Liver (tissue), 9 donors: ENCODE results near the gene DNMT3A. TPM values are rescaled to one million over a fixed set of nuclear protein-coding genes. Genes with fewer than 3 reads are reported as not detected.

ENCODE experiments used
- DNase-seq: peaks from one replicate; pipeline ENCODE4 v3.0.0-alpha.2; 2017; ENCODE audit warnings: low spot score
- H3K27ac ChIP-seq, 2 donors: one replicate each; pipeline ENCODE4 v1.7.0; 2013; ENCODE audit warnings: inconsistent platforms in 2 of 2, low read length in 2 of 2, control low read depth in 1 of 2, low read depth in 1 of 2, mild to moderate bottlenecking in 1 of 2
- H3K27me3 ChIP-seq, 4 donors: one replicate each; pipeline versions ENCODE4 v1.6.1 to v1.7.0; 2013; ENCODE audit warnings: low read length in 3 of 4, inconsistent platforms in 1 of 4, mild to moderate bottlenecking in 1 of 4, moderate library complexity in 1 of 4; ENCODE audit not compliant: control insufficient read depth in 4 of 4, insufficient read depth in 4 of 4
- H3K36me3 ChIP-seq, 4 donors: one replicate each; pipeline versions ENCODE4 v1.6.1 to v1.7.0; 2013; ENCODE audit warnings: low read length in 3 of 4, mild to moderate bottlenecking in 3 of 4, low read depth in 1 of 4, moderate library complexity in 1 of 4; ENCODE audit not compliant: control insufficient read depth in 4 of 4, insufficient read depth in 3 of 4
- H3K4me1 ChIP-seq, 4 donors: one replicate each; pipeline versions ENCODE4 v1.6.1 to v1.7.0; 2013; ENCODE audit warnings: low read length in 3 of 4, mild to moderate bottlenecking in 3 of 4, moderate library complexity in 1 of 4; ENCODE audit not compliant: control insufficient read depth in 4 of 4, insufficient read depth in 4 of 4
- H3K4me3 ChIP-seq, 3 donors: one replicate each; pipeline versions ENCODE4 v1.6.1 to v1.7.0; 2013; ENCODE audit warnings: low read length in 3 of 3, control low read depth in 1 of 3, low read depth in 1 of 3, mild to moderate bottlenecking in 1 of 3
- H3K9ac ChIP-seq, 2 donors: one replicate each; pipeline ENCODE4 v1.7.0; 2013; ENCODE audit warnings: low read length in 2 of 2, mild to moderate bottlenecking in 2 of 2, moderate library complexity in 2 of 2, control low read depth in 1 of 2, low read depth in 1 of 2
- H3K9me3 ChIP-seq, 4 donors: one replicate each; pipeline versions ENCODE4 v1.6.1 to v1.7.0; 2013; ENCODE audit warnings: low read length in 3 of 4; ENCODE audit not compliant: control insufficient read depth in 4 of 4
- EGR1 ChIP-seq, 2 donors: IDR thresholded peaks; 2 replicates each; pipeline ENCODE4 v1.6.1; 2016 to 2018; ENCODE audit warnings: antibody characterized with exemption in 2 of 2, low read depth in 2 of 2
- FOXA1 ChIP-seq: IDR thresholded peaks from 2 replicates; pipeline ENCODE4 v1.6.1; 2016; ENCODE audit warnings: antibody characterized with exemption
- FOXA2 ChIP-seq: IDR thresholded peaks from 2 replicates; pipeline ENCODE4 v1.6.1; 2016; ENCODE audit warnings: antibody characterized with exemption
- GABPA ChIP-seq, 2 donors: IDR thresholded peaks in 1 of 2; conservative IDR thresholded peaks in 1 of 2; 2 replicates each; pipeline ENCODE4 v1.6.1; 2016; ENCODE audit warnings: antibody characterized with exemption in 2 of 2, mild to moderate bottlenecking in 1 of 2, moderate library complexity in 1 of 2
- HNF4A ChIP-seq, 2 donors: conservative IDR thresholded peaks; 2 replicates each; pipeline ENCODE4 v1.6.1; 2016; ENCODE audit warnings: antibody characterized with exemption in 2 of 2, mild to moderate bottlenecking in 2 of 2
- HNF4G ChIP-seq: IDR thresholded peaks from 2 replicates; pipeline ENCODE4 v1.6.1; 2016; ENCODE audit warnings: antibody characterized with exemption
- JUND ChIP-seq, 2 donors: IDR thresholded peaks; 2 replicates each; pipeline ENCODE4 v1.6.1; 2016; ENCODE audit warnings: antibody characterized with exemption in 2 of 2
- NR2F2 ChIP-seq: IDR thresholded peaks from 2 replicates; pipeline ENCODE4 v1.6.1; 2016; ENCODE audit warnings: antibody characterized with exemption
- RAD21 ChIP-seq, 2 donors: IDR thresholded peaks; 2 replicates each; pipeline ENCODE4 v1.6.1; 2016; ENCODE audit warnings: antibody characterized with exemption in 2 of 2, mild to moderate bottlenecking in 2 of 2
- RXRA ChIP-seq, 2 donors: IDR thresholded peaks; 2 replicates each; pipeline ENCODE4 v1.6.1; 2017 to 2018; ENCODE audit warnings: antibody characterized with exemption in 2 of 2, mild to moderate bottlenecking in 1 of 2
- SP1 ChIP-seq: IDR thresholded peaks from 2 replicates; pipeline ENCODE4 v1.6.1; 2018; ENCODE audit warnings: antibody characterized with exemption, mild to moderate bottlenecking
- TAF1 ChIP-seq: conservative IDR thresholded peaks from 2 replicates; pipeline ENCODE4 v1.6.1; 2016; ENCODE audit warnings: antibody characterized with exemption, mild to moderate bottlenecking
- YY1 ChIP-seq: IDR thresholded peaks from 2 replicates; pipeline ENCODE4 v1.6.1; 2016; ENCODE audit warnings: antibody characterized with exemption, mild to moderate bottlenecking
- WGBS: extraction: QIAGEN DNeasy Blood & Tissue Kit; methylation state at CpG from one replicate; pipeline ENCODE4 v1.1.7; 2013; 5-methylcytosine and 5-hydroxymethylcytosine counted together
- polyA plus RNA-seq, 2 donors: library from polyadenylated mRNA; stranded (reverse) in 1 of 2; unstranded in 1 of 2; fragments of 200-250 nt in 1 of 2; fragments of >200 nt in 1 of 2; fragmentation: Nextera tagmentation in 1 of 2; extraction: Ambion mirVana in 1 of 2; gene quantifications; one replicate each; pipeline versions ENCODE4 v1.2.1 to v1.2.3, GENCODE V29; 2013 to 2015
- total RNA-seq, 2 donors: library from RNA; depleted of rRNA; stranded (reverse); fragments of >200 nt; gene quantifications; one replicate each; pipeline ENCODE4 v1.2.3, GENCODE V29; 2014
- TF ChIP-seq, protein P1 (sequence below): IDR thresholded peaks from 2 replicates; pipeline ENCODE4 v1.6.1; 2016; ENCODE audit warnings: antibody characterized with exemption
- TF ChIP-seq, protein P2 (sequence below): IDR thresholded peaks from 2 replicates; pipeline ENCODE4 v1.6.1; 2016; ENCODE audit warnings: antibody characterized with exemption
- TF ChIP-seq, protein P3 (sequence below): IDR thresholded peaks from 2 replicates; pipeline ENCODE4 v1.6.1; 2016; ENCODE audit warnings: antibody characterized with exemption
- TF ChIP-seq, protein P4 (sequence below): IDR thresholded peaks from 2 replicates; pipeline ENCODE4 v1.6.1; 2016; ENCODE audit warnings: antibody characterized with exemption, mild to moderate bottlenecking
- TF ChIP-seq, protein P5 (sequence below): fragments of 150-350 bp; IDR thresholded peaks from 2 replicates; pipeline ENCODE4 v1.5.1; 2017; ENCODE audit warnings: improper control_type of control experiment, low read depth, low read length; ENCODE audit not compliant: missing input control
- donor health status: healthy.
- donor health status: healthy.
- donor health status: healthy.
- donor health status: healthy.
- donor health status: healthy.

DNMT3A gene
- total and polyA plus RNA-seq, 4 donors, result 3.5 to 24.2 (median 8.1) TPM

DNA sequence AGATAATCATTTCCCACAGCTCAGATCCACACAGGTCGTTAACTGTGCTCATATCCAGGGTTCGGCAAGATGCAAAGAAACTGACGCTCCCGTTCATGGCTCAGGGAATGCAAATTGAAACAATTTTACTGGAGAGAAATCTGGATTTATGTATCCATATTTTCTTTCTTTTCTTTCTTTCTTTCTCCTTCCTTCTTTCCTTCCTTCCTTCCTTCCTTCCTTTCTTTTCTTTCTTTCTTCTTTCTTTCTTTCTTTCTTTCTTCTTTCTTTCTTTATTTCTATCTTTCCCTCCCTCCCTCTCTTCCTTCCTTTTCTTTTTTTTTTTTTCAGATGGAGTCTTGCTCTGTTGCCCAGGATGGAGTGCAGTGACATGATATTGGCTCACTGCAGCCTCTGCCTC, 153.3 kb downstream of the DNMT3A start (continued):
- TF ChIP-seq, protein P1, sequence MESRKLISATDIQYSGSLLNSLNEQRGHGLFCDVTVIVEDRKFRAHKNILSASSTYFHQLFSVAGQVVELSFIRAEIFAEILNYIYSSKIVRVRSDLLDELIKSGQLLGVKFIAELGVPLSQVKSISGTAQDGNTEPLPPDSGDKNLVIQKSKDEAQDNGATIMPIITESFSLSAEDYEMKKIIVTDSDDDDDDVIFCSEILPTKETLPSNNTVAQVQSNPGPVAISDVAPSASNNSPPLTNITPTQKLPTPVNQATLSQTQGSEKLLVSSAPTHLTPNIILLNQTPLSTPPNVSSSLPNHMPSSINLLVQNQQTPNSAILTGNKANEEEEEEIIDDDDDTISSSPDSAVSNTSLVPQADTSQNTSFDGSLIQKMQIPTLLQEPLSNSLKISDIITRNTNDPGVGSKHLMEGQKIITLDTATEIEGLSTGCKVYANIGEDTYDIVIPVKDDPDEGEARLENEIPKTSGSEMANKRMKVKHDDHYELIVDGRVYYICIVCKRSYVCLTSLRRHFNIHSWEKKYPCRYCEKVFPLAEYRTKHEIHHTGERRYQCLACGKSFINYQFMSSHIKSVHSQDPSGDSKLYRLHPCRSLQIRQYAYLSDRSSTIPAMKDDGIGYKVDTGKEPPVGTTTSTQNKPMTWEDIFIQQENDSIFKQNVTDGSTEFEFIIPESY, result no peak
- TF ChIP-seq SP1 (no peak), HNF4G (no peak), FOXA2 (no peak)

DNA sequence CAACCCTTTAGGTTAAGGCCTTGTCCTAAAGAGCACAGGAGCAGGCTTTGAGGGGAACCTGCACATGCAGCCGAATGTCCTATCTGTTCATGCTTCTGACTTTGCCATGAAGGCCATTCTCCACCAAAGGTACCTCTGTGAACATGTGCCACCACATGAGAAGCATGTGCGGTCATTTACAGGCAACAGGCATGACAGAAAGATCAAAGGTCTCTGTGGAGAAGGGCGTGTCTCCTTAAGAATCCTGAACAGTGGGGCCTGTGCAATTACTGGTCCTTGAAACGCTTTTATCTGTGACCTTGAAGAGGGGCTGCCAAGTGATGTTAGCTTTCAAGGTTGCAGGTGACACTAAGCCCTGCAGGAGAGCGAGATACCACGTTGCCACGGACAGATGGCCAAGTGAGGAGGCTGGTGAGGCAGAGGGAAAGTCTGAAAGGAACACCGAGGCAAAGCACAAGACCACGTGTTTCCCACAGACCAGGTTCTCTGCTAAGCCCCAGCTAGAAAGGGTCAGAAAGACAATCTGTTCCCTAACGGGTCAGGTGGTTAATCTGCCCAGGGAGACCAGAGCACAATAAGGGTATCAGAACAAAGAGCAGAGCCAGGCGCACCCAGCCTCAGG, 153.9 kb downstream of the DNMT3A start:
- Histone ChIP-seq H3K4me3 (no peak overlapping the region), H3K36me3 (no peaks in the 10 kb centered on the region), H3K27ac (no peak overlapping the region), H3K9me3 (no peaks in the 10 kb centered on the region), H3K9ac (no peak overlapping the region), H3K4me1 (no peaks in the 10 kb centered on the region), H3K27me3 (peaks cover 0 to 3% (median 0%) of the 10 kb centered on the region in 4 donors)
- no peak for DNase-seq
- TF ChIP-seq YY1 (no peak), RXRA (IDR thresholded peaks at IDR 0.05) (no peak), FOXA2 (no peak), GABPA (IDR thresholded peaks at IDR 0.05 in 1 of 2, conservative IDR thresholded peaks at IDR 0.05 in 1 of 2) (no peak), JUND (IDR thresholded peaks at IDR 0.05) (no peak), HNF4G (no peak), HNF4A (conservative IDR thresholded peaks at IDR 0.05) (no peak), EGR1 (IDR thresholded peaks at IDR 0.05; ENCODE audit: low read depth in 2 of 2) (no peak), TAF1 (no peak), RAD21 (IDR thresholded peaks at IDR 0.05) (no peak), SP1 (no peak), NR2F2 (no peak), FOXA1 (no peak)
- TF ChIP-seq, protein P2, sequence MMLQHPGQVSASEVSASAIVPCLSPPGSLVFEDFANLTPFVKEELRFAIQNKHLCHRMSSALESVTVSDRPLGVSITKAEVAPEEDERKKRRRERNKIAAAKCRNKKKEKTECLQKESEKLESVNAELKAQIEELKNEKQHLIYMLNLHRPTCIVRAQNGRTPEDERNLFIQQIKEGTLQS, result no peak
- TF ChIP-seq, protein P1, result no peak
- TF ChIP-seq, protein P3, sequence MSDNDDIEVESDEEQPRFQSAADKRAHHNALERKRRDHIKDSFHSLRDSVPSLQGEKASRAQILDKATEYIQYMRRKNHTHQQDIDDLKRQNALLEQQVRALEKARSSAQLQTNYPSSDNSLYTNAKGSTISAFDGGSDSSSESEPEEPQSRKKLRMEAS, result no peak
- TF ChIP-seq, protein P4, sequence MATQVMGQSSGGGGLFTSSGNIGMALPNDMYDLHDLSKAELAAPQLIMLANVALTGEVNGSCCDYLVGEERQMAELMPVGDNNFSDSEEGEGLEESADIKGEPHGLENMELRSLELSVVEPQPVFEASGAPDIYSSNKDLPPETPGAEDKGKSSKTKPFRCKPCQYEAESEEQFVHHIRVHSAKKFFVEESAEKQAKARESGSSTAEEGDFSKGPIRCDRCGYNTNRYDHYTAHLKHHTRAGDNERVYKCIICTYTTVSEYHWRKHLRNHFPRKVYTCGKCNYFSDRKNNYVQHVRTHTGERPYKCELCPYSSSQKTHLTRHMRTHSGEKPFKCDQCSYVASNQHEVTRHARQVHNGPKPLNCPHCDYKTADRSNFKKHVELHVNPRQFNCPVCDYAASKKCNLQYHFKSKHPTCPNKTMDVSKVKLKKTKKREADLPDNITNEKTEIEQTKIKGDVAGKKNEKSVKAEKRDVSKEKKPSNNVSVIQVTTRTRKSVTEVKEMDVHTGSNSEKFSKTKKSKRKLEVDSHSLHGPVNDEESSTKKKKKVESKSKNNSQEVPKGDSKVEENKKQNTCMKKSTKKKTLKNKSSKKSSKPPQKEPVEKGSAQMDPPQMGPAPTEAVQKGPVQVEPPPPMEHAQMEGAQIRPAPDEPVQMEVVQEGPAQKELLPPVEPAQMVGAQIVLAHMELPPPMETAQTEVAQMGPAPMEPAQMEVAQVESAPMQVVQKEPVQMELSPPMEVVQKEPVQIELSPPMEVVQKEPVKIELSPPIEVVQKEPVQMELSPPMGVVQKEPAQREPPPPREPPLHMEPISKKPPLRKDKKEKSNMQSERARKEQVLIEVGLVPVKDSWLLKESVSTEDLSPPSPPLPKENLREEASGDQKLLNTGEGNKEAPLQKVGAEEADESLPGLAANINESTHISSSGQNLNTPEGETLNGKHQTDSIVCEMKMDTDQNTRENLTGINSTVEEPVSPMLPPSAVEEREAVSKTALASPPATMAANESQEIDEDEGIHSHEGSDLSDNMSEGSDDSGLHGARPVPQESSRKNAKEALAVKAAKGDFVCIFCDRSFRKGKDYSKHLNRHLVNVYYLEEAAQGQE, result no peak
- TF ChIP-seq, protein P5, sequence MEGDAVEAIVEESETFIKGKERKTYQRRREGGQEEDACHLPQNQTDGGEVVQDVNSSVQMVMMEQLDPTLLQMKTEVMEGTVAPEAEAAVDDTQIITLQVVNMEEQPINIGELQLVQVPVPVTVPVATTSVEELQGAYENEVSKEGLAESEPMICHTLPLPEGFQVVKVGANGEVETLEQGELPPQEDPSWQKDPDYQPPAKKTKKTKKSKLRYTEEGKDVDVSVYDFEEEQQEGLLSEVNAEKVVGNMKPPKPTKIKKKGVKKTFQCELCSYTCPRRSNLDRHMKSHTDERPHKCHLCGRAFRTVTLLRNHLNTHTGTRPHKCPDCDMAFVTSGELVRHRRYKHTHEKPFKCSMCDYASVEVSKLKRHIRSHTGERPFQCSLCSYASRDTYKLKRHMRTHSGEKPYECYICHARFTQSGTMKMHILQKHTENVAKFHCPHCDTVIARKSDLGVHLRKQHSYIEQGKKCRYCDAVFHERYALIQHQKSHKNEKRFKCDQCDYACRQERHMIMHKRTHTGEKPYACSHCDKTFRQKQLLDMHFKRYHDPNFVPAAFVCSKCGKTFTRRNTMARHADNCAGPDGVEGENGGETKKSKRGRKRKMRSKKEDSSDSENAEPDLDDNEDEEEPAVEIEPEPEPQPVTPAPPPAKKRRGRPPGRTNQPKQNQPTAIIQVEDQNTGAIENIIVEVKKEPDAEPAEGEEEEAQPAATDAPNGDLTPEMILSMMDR, result no peak
- WGBS, result 64% methylated on average over 11 of the region's 11 CpGs
